Medulla oblongata (tissue), 1 donor: Measurements from ENCODE around the gene CSMD2.

Source experiments
- DNase-seq: peaks from one replicate; pipeline ENCODE4 v3.0.0-alpha.2; 2015; ENCODE audit errors: extremely low spot score

The CSMD2 gene

GRCh38 chr1:33854091-33854490 is 310.9 kb downstream of the CSMD2 start:
- no peak for DNase-seq

- DNase-seq = no peak
Measured at GRCh38 chr1:33853431-33853830, 311.6 kb downstream of the CSMD2 start.

- no peak for DNase-seq
Measured at GRCh38 chr1:33852711-33853110, 312.3 kb downstream of the CSMD2 start.

GRCh38 chr1:33850481-33850880 is 314.5 kb downstream of the CSMD2 start:
- no peak for DNase-seq

DNA sequence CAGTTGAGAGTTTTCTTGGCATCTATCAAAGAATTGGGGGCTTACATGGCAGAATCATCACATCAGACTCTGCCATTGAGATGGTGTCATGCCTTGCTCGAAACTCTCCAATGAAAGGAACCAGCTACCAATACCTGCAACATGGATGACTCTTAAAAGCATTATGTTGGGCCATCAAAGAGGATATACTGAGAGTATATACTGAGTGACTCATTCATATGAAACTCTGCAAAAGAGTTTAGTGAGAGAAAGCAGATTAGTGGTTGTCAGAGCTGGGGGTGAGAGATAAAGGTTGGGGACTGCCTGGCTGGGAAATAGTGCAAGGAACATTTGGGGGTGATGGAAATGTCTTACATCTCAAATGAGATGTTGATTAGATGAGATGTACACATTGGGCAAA is 315.8 kb downstream of the CSMD2 start:
- no peak for DNase-seq

GRCh38 chr1:33848205-33848937 is 316.7 kb downstream of the CSMD2 start:
- DNase-seq = no peak

DNA sequence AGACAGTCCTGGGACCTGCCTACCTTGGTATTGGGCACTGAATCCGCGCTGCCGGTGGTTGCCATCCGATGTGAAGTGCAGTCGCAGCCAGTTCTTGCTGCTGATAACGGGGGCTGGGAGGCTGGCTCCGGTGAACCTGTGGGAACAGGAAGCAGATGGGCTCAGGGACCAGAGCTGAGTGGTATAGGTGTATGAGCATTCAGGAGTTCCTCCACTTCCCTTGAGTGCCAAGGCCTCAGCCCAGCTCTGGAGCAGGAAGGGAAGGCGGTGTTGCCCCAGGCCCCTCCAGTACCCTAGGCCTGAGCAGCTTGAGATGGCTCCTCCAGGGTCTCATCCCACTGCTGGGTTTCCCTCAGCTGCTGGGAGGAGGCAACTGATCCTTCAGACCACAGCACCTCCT is 318.2 kb downstream of the CSMD2 start:
- DNase-seq = no peak

- DNase-seq = no peak
Measured at GRCh38 chr1:33844166-33844565, 320.9 kb downstream of the CSMD2 start.

DNA sequence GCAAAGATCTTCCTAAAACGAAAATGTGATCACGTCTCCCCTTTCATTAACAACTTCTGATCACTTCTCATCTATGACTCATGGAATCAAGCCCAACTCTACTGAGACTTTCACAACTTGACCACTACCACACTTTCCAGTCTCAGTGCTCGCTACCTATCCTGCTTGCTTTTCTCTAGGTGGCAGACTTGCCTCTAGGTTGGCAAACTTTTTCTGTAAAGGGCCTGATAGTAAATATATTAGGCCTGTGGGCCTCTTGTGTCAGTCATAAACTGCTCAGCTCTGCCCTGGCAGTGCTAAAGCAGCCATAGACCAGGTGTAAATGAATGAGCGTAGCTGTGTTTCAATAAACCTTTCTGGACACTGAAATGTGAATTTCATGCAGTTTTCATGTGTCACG is 322.7 kb downstream of the CSMD2 start:
- no peak for DNase-seq

- no peak for DNase-seq
Measured at GRCh38 chr1:33841494-33841893, 323.5 kb downstream of the CSMD2 start.

GRCh38 chr1:33837635-33838034 is 327.4 kb downstream of the CSMD2 start:
- no peak for DNase-seq

- no peak for DNase-seq
Measured at GRCh38 chr1:33836911-33837310, 328.1 kb downstream of the CSMD2 start.

DNA sequence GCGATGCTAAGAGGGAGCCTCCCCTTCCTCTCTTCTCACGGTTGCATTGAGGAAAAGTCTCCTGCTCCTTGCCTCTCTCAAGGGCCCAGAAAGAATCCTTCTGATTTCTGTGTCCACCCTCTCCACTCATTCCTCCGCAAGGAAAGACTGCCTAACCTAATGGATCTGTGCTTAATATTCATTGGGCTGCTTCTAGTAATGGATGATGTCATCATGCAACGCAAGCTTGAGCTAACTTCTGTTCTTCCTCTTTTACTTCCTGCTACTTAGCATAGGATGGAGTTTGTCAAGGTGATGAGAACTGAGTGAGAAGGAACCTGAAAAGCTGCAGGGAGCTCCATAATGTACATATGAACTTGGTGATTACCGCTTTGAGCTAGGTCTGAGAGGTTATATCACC is 336.4 kb downstream of the CSMD2 start:
- DNase-seq = no peak

DNA sequence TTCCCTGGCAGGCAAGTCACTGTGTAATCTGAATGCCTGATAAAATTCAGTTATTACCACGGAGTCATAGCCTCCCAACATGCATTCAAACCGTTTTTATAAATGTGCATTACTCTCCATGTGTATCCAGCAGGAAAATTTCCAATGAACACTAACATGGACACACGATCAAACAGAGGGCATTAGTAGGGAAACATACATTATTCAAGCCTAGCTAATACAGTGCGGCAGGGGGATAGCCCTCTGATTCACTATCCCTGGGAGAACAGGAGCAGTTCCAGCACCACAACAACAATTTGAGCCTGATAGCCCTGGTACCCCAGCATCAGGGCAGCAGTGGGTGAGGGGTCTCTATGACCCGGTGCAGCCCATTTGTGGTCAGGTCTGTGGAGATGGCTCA is 337.0 kb downstream of the CSMD2 start:
- no peak for DNase-seq

GRCh38 chr1:33826711-33827110 is 338.3 kb downstream of the CSMD2 start:
- DNase-seq = no peak

DNA sequence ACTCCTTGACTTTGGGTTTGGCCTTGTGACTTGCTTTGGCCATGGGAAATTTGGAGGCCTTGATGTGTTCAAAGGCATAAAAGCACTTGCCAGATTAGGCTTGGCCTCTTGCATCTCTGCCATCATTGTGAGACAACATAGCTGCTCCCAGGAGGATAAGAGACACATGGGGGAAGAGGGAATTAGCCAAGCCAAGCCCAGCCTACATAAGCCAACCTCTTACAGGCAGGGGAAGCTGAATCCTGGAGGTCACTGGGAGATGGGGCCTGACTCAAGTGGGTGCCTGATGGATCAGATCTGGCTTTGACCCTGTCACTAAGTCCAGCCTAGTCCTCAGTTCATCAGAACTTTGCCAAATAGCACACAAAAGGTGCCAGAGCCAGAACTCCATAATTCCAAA is 338.7 kb downstream of the CSMD2 start:
- DNase-seq = no peak

DNA sequence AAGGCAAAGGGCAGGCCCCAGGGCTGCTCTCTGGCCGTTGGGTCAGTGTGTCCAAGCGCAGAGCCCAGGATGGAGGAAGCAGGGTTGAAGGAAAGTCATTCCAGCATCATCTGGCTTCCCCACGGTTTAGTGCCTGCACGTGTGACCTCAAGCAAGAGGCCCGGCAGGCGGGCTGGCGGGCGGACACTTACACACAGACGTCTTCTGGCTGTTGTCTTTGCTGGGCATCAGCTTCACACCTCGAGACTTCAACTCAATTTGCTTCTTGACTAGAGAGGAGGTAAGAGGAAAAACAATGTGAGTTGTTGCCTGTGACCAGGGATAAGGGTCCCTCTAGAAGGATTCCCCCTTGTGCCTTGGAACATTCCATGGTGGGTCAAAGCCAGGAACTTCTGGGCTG is 339.5 kb downstream of the CSMD2 start:
- DNase-seq = no peak

GRCh38 chr1:33824971-33825370 is 340.1 kb downstream of the CSMD2 start:
- DNase-seq = no peak

DNA sequence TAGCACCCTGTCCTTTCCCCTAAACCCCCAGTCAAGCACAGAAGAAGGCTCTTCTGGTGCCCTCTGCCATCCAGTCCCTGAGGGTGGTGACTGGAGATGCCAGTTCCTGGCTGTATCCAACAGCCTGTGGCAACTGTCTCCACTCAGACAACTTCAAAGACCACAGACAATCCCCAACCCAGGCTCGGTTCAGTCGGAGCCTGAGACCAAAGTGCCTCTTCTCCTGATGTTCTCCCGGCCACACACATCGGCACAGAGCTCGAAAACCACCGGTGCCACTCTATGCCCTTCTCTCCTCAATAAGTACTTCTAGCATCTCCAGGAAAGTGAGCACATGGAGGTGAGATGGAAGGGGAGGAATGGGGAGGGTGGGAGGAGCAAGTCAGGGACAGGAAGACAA is 340.7 kb downstream of the CSMD2 start:
- DNase-seq = no peak

DNA sequence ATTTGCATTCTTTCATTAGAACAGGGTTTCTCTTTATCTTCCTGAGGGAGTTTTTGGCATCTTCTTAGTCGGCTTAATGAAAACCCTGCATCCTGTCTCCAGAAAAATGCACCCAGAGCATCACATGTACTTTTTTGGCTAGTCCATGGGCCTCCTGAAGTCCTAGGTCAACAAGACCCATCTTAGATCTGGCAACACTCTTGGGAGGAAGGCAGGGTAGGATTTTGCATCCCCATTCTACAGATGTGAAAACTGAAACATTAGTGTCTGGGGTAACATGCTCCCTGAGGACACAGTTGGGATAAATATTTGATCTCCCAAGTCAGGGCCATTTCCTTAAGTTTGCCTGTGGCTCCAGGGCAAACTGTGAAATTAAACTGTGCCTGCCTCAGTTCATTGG is 341.2 kb downstream of the CSMD2 start:
- DNase-seq = no peak

DNA sequence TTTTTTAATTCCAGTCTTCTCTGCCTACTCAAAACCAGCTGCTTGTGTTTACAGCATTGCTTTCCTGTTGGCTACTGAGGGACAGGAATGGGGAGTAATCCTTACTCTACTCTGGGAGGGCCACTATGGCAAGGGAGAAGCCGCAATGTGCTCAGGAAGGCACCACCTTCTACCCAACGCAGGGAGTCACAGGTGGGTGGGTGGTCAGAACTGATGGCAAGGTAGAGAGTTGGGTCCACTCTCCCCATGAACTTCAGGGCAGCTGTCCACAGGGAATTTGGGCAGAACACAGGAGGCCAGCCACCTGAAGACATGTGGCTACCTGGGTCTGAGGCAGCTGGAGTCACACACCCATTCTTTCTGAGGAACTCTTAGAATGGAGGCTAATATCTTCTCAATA is 341.6 kb downstream of the CSMD2 start:
- no peak for DNase-seq

GRCh38 chr1:33822396-33822795 is 342.6 kb downstream of the CSMD2 start:
- no peak for DNase-seq

DNA sequence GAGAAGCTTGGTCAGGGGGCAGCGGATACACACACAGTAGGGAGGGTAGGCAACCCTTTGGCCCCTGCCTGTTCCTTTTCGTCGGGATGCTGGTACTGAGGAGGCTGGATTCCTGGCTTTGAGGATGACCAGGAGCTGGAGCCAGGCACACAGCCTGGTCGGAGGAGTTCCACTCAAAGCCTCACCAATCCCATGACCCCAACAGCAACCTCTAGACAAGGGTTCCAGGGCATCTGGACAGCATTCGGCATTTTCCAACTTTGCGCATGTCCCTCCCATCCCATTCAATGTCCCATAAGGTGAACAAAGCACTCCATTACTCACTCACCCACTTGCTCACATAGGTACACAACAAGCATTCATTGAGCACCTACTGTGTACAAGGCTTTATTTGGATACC is 343.7 kb downstream of the CSMD2 start:
- no peak for DNase-seq

GRCh38 chr1:33820804-33821203 is 344.2 kb downstream of the CSMD2 start:
- no peak for DNase-seq
